HUES6 (cell line): Measurements from ENCODE around the gene FGF11.

ENCODE experiments used
- H3K27ac ChIP-seq: 2 replicates; pipeline ENCODE4 v1.7.0; 2013; ENCODE audit warnings: low read depth, mild to moderate bottlenecking, low read length, inconsistent platforms
- H3K27me3 ChIP-seq: 2 replicates; pipeline ENCODE4 v1.6.1; 2013; ENCODE audit warnings: low read length; ENCODE audit not compliant: control insufficient read depth, insufficient read depth
- H3K36me3 ChIP-seq: 2 replicates; pipeline ENCODE4 v1.6.1; 2013; ENCODE audit warnings: low read length; ENCODE audit not compliant: control insufficient read depth, insufficient read depth
- H3K4me1 ChIP-seq: 2 replicates; pipeline ENCODE4 v1.6.1; 2013; ENCODE audit warnings: low read length; ENCODE audit not compliant: control insufficient read depth, insufficient read depth
- H3K4me3 ChIP-seq: 2 replicates; pipeline ENCODE4 v1.5.1; 2013; ENCODE audit warnings: low read depth, low read length
- H3K9ac ChIP-seq: one replicate; pipeline ENCODE4 v1.6.1; 2013; ENCODE audit warnings: mild to moderate bottlenecking, low read length
- H3K9me3 ChIP-seq: 2 replicates; pipeline ENCODE4 v1.6.1; 2013; ENCODE audit warnings: low read depth, low read length; ENCODE audit not compliant: control insufficient read depth, insufficient read depth

Gene FGF11

DNA sequence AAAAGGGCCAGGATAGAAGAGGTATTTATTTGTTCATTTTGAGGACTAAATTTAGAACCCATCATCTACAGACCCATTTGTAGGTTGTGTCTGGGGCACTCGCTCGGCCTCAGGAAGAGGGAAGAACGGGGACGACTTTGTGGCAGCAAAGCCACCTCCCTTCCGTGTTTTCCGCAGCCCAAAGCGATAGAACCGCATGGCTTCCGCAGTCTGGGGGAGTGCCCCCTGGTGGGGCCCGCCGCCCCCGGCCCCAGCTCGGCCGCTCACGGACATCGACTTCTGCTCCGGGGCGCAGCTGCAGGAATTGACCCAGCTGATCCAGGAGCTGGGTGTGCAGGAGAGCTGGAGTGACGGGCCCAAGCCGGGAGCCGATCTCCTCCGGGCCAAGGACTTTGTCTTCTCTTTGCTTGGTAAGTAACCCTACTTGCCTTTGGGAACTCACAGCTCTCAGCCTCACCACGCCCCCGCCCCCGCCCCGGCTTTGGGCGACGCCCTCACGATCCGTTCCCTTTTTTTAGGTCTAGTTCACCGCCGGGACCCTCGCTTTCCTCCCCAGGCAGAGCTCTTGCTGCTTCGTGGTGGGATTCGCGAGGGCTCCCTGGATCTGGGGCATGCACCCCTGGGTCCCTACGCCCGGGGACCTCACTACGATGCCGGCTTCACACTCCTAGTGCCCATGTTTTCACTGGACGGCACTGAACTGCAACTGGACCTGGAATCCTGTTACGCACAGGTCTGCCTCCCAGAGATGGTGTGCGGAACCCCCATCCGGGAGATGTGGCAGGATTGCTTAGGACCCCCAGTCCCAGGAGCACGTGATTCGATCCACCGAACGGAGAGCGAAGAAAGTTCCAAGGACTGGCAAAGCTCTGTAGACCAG, 3.4 kb upstream of the FGF11 start:
- Histone ChIP-seq H3K36me3 (no peaks in the 10 kb centered on the region), H3K9me3 (no peaks in the 10 kb centered on the region), H3K9ac (peak overlapping the region; percentile 68), H3K4me1 (peaks cover 17% of the 10 kb centered on the region), H3K27ac (peak overlapping the region; percentile 24; the same call in 1 of the 2 replicates), H3K4me3 (peak overlapping the region; percentile 80), H3K27me3 (peaks cover 28% of the 10 kb centered on the region)

GRCh38 chr17:7436556-7437368, 2.5 kb upstream of the FGF11 start:
- peaks cover 34% of the 10 kb centered on the region for H3K27me3 ChIP-seq
- H3K4me1 ChIP-seq: peaks cover 25% of the 10 kb centered on the region
- H3K9ac ChIP-seq: peak overlapping the region; percentile 68
- H3K9me3 ChIP-seq: no peaks in the 10 kb centered on the region
- H3K36me3 ChIP-seq: no peaks in the 10 kb centered on the region
- H3K4me3 ChIP-seq: peak overlapping the region; percentile 80
- no peak overlapping the region; the same call in 1 of the 2 replicates for H3K27ac ChIP-seq

GRCh38 chr17:7437369-7437863, 1.9 kb upstream of the FGF11 start:
- H3K9ac ChIP-seq: peak overlapping the region; percentile 3
- H3K27ac ChIP-seq: no peak overlapping the region
- no peaks in the 10 kb centered on the region for H3K9me3 ChIP-seq
- H3K4me3 ChIP-seq: peak overlapping the region; percentile 80
- no peaks in the 10 kb centered on the region for H3K36me3 ChIP-seq
- peaks cover 25% of the 10 kb centered on the region for H3K4me1 ChIP-seq
- peaks cover 37% of the 10 kb centered on the region for H3K27me3 ChIP-seq

GRCh38 chr17:7437950-7438614, 1.2 kb upstream of the FGF11 start:
- Histone ChIP-seq H3K4me3 (peak overlapping the region; percentile 80), H3K9me3 (no peaks in the 10 kb centered on the region), H3K27me3 (peaks cover 39% of the 10 kb centered on the region), H3K4me1 (peaks cover 25% of the 10 kb centered on the region), H3K36me3 (no peaks in the 10 kb centered on the region), H3K27ac (no peak overlapping the region), H3K9ac (peak overlapping the region; percentile 37)

- Histone ChIP-seq H3K27ac (no peak overlapping the region), H3K9ac (no peak overlapping the region), H3K36me3 (no peaks in the 10 kb centered on the region), H3K4me3 (peak overlapping the region; percentile 80), H3K9me3 (no peaks in the 10 kb centered on the region), H3K27me3 (peaks cover 45% of the 10 kb centered on the region), H3K4me1 (peaks cover 25% of the 10 kb centered on the region)
These were observed 454 bp upstream of the FGF11 start for GRCh38 chr17:7438656-7439460.

DNA sequence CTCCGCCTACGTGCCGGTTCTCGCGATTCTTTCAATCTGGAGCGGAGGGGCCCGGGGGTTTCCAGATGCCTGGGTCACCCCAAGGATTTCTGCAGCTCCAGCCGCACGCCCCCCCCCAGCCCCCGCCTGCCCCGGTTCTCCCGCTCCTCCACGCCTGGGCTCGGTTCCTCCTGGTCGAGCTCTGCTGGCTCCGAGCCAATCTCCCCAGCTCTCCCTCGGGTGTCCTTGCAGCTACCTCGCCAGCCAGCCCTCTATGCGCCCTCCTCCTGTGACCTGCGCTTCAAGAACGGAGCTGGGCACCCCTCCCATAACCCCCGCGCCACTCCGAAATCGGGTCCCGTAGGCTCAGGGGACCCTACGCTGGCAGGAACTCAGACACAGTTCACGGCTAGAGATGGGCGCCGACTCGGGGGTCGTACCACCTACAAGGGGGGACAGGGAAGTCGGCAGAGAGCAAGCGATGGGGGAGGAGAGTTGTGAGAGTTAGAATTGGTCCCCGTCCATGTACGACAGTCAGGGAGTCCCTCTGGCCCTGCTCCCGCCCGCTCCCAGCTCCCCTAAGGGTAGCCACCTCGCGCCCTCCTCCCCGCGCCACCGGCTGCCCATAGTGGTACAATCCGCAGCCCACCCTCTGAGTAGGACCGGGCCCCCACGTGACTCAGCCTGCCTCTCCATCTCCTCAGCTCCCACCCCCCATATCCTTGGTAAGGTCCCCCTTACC, 961 bp downstream of the FGF11 start:
- peak overlapping the region; percentile 95 for H3K4me3 ChIP-seq

GRCh38 chr17:7440834-7441195, 1.5 kb downstream of the FGF11 start:
- peaks cover 47% of the 10 kb centered on the region for H3K27me3 ChIP-seq
- peak overlapping the region; percentile 93 for H3K9ac ChIP-seq
- H3K27ac ChIP-seq: peak overlapping the region; percentile 90
- no peaks in the 10 kb centered on the region for H3K36me3 ChIP-seq
- H3K9me3 ChIP-seq: no peaks in the 10 kb centered on the region
- H3K4me1 ChIP-seq: peaks cover 31% of the 10 kb centered on the region
- peak overlapping the region; percentile 95 for H3K4me3 ChIP-seq

More for the DNA sequence above, 961 bp downstream of the FGF11 start:
- no peaks in the 10 kb centered on the region for H3K36me3 ChIP-seq
- H3K9me3 ChIP-seq: no peaks in the 10 kb centered on the region
- H3K27me3 ChIP-seq: peaks cover 47% of the 10 kb centered on the region
- peak overlapping the region; percentile 93 for H3K9ac ChIP-seq
- H3K27ac ChIP-seq: peak overlapping the region; percentile 90
- peaks cover 31% of the 10 kb centered on the region for H3K4me1 ChIP-seq

DNA sequence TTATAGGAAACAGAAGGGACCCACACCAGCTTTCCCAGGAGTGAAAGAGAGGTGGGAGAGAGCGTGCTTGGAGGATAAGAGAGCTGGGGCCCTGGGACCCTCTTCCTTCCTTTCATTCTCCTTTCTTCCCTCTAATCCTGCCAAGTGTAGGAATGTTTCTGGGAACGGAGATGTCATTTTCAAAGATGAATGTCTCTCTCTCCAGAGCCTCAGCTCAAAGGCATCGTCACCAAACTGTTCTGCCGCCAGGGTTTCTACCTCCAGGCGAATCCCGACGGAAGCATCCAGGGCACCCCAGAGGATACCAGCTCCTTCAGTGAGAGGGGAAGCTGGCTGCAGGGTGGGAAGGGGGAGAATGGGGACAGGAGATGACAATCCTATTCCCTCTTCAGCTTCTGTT, 2.0 kb downstream of the FGF11 start:
- no peaks in the 10 kb centered on the region for H3K9me3 ChIP-seq
- H3K9ac ChIP-seq: no peak overlapping the region
- H3K27me3 ChIP-seq: peaks cover 47% of the 10 kb centered on the region
- H3K4me1 ChIP-seq: peaks cover 36% of the 10 kb centered on the region
- H3K4me3 ChIP-seq: peak overlapping the region; percentile 95
- no peaks in the 10 kb centered on the region for H3K36me3 ChIP-seq
- no peak overlapping the region for H3K27ac ChIP-seq

DNA sequence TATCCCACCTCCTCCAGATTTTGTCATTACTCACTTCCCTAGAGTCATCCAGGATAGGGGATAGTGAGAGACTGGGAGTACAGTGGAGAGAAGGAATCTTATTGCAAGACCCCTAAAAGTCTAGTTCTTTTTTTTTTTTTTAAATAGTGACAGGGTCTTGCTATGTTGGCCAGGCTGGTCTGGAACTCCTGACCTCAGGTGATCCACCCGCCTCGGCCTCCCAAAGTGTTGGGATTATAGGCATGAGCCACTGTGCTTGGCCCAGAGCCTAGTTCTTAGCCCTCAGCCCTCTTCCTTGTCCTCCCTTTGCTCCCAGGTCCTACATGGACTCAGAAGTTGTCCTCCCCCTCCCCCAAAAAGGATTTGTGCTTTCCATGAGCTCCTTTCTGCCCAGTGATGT, 2.8 kb downstream of the FGF11 start:
- Histone ChIP-seq H3K27ac (no peak overlapping the region), H3K9ac (no peak overlapping the region), H3K9me3 (no peaks in the 10 kb centered on the region), H3K4me3 (no peak overlapping the region), H3K27me3 (peaks cover 52% of the 10 kb centered on the region), H3K36me3 (no peaks in the 10 kb centered on the region), H3K4me1 (peaks cover 40% of the 10 kb centered on the region)
